HK-2 (cell line): ENCODE results near the gene NBAS.

ENCODE experiments used
- DNase-seq: peaks from one replicate; pipeline ENCODE4 v3.0.0-alpha.2; 2018; ENCODE audit not compliant: unreplicated experiment

Gene NBAS

GRCh38 chr2:15170070-15170775 lies 390.9 kb downstream of the NBAS start:
- no peak for DNase-seq

- peak; percentile 71 for DNase-seq
Observed at GRCh38 chr2:15169326-15170069, 391.6 kb downstream of the NBAS start.

- no peak for DNase-seq
Observed at GRCh38 chr2:15168116-15168515, 393.0 kb downstream of the NBAS start.

- no peak for DNase-seq
Observed at GRCh38 chr2:15166878-15167277, 394.3 kb downstream of the NBAS start.

- no peak for DNase-seq
Observed at GRCh38 chr2:15163326-15163725, 397.8 kb downstream of the NBAS start.

GRCh38 chr2:15162620-15163019 lies 398.5 kb downstream of the NBAS start:
- no peak for DNase-seq

- no peak for DNase-seq
Observed at GRCh38 chr2:15160201-15160991, 400.7 kb downstream of the NBAS start.

- DNase-seq: peak; percentile 10
Observed at GRCh38 chr2:15159751-15160177, 401.4 kb downstream of the NBAS start.

- no peak for DNase-seq
Observed at GRCh38 chr2:15159206-15159605, 401.9 kb downstream of the NBAS start.

- DNase-seq: no peak
Observed at GRCh38 chr2:15158532-15158931, 402.6 kb downstream of the NBAS start.

- DNase-seq: no peak
Observed at GRCh38 chr2:15158100-15158499, 403.0 kb downstream of the NBAS start.

- no peak for DNase-seq
Observed at GRCh38 chr2:15155959-15156574, 405.1 kb downstream of the NBAS start.

- DNase-seq: no peak
Observed at GRCh38 chr2:15154297-15154696, 406.8 kb downstream of the NBAS start.

GRCh38 chr2:15152382-15152781 lies 408.8 kb downstream of the NBAS start:
- no peak for DNase-seq

GRCh38 chr2:15149063-15149462 lies 412.1 kb downstream of the NBAS start:
- DNase-seq: no peak

GRCh38 chr2:15147591-15147990 lies 413.5 kb downstream of the NBAS start:
- DNase-seq: no peak

GRCh38 chr2:15146960-15147359 lies 414.2 kb downstream of the NBAS start:
- no peak for DNase-seq

- no peak for DNase-seq
Observed at GRCh38 chr2:15145919-15146318, 415.2 kb downstream of the NBAS start.

- DNase-seq: no peak
Observed at GRCh38 chr2:15145046-15145817, 415.9 kb downstream of the NBAS start.

- no peak for DNase-seq
Observed at GRCh38 chr2:15142069-15142689, 419.0 kb downstream of the NBAS start.

GRCh38 chr2:15141211-15141610 lies 419.9 kb downstream of the NBAS start:
- DNase-seq: no peak
